NCI-H187 treated with DMSO at 0.1 percent for 48 hours (cell line): ENCODE measurements around the gene RNF115.
"Not testable (repeated sequence)": the region's sequence is repeated elsewhere in the genome, so short reads cannot be mapped to it uniquely, and the experiment has no call there.

ENCODE experiments used
- DNase-seq: peaks from one replicate; lab custom pipeline; 2025; lab: John Stamatoyannopoulos, UW

The RNF115 gene

DNA sequence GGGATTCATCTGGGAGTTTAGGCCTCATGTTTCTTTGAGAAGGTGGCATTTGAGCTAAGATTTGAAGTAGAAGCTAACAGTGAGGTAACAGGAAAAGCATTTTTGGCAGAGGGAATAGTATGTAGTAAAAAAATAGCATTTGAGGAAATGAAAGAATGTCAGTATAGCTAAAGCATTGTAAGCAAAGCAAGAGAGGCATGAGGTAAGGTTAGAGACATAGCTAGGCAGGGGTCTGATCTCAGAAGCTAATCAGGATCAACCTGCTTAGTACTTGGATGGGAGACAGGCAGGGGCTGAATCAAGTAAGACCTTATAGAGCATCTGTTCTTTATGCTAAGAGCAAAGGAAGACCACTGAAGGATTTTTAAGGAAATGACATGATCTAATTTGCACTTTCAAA, 4.1 kb upstream of the RNF115 start:
- DNase-seq = no peak

DNA sequence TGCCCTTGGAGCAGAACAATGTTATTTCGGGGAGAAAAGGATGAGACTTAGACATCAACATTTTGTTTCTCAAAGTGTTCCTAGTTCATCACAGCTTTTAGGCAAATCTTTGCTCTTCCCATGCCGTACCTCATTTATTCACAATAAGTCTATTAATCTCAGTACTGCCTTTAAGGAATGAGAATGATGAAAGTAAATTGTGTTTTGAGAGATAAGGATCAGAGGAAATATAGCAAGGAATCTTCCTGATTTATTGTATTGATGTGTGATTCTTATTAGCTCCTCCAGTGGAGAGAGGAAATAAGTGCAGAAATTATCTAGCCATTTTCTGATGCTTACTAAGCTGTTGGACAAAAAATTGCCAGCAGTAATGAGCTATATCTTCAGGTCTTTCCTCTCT, 2.1 kb upstream of the RNF115 start:
- DNase-seq = no peak

DNA sequence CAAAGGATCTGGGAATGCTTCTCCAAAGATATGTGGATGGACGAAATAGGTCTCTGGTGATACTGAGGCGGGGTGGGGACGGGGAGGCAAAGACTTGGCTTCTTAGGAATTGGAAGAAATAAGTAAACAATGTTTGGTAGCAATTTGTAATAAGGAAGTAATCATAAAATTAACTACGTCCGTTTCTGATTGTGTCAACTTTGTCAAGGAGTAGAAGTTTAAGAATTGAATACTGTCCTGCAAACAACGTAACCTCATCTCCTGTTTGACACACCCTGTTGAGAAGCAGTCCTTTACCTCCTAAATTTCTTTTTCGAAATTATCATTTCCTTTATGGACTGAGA, 576 bp upstream of the RNF115 start:
- no peak for DNase-seq

GRCh38 chr1:145822779-145823331, 1.0 kb downstream of the RNF115 start:
- not testable (repeated sequence) for DNase-seq

- DNase-seq = not testable (repeated sequence)
Measured at GRCh38 chr1:145818095-145818494, 5.8 kb downstream of the RNF115 start.

- not testable (repeated sequence) for DNase-seq
Measured at GRCh38 chr1:145812977-145813810, 10.7 kb downstream of the RNF115 start.

GRCh38 chr1:145806844-145807243, 17.1 kb downstream of the RNF115 start:
- DNase-seq = no peak

DNA sequence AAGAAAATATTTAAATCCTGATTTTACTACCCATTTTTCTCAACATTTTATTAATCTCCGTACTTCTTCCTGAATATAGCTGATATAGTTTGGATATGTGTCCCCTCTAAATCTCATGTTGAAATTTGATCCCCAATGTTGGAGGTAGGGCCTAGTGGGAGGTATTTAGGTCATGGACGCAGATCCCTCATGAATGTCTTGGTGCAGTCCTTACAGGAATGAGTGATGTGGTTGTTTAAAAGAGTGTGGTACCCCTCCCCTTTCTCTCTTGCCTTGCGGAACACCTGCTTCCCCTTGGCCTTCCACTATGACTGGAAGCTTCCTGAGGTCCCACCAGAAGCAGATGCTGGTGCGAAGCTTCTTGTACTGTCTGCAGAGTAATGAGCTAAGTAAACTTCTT, 17.5 kb downstream of the RNF115 start:
- DNase-seq = no peak

- no peak for DNase-seq
Measured at GRCh38 chr1:145805057-145805456, 18.8 kb downstream of the RNF115 start.

GRCh38 chr1:145804235-145805045, 19.5 kb downstream of the RNF115 start:
- no peak for DNase-seq

GRCh38 chr1:145799806-145800205, 24.1 kb downstream of the RNF115 start:
- DNase-seq = no peak

DNA sequence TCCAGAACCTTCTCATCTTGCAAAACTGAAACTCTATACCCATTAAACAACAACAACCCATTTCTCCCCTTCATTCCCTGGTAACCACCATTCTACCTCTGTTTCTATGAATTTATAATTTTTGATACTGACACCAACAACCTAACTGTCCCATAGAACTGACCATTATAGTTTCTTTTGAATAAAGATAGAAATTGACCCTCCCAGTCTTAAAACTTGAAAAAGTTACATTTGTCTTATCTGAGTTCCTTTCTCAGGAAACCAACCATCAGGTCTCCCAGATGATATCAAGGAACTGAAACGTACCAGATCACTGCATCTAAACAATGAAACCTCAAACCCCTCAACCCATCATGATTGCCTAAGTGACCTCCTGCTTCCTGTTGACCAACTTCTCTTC, 27.1 kb downstream of the RNF115 start:
- no peak for DNase-seq

DNA sequence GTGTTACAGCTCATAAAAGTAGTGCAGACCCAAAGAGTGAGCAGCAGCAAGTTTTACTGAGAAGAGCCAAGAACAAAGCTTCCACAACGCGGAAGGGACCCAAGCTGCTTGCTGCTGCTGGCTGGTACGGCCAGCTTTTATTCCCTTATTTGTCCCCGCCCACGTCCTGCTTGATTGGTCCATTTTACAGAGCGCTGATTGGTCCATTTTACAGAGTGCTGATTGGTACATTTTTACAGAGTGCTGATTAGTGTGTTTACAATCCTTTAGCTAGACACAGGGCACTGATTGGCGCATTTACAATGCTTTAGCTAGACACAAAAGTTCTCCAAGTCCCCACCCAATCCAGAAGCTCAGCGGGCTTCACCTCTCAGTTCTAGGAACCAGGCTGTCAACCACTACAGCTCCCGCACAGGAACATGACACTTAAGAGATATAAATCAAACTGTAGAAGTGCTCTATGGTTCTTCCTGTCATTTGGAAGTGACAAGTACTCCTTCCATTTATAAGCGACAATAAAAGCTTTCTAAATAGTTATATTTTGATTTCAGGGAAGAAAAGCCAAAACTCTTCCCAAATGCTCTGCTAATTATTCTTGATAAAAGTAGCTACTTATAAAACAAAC, 28.5 kb downstream of the RNF115 start:
- no peak for DNase-seq

GRCh38 chr1:145792484-145792883, 31.4 kb downstream of the RNF115 start:
- DNase-seq = no peak

- not testable (repeated sequence) for DNase-seq
Measured at GRCh38 chr1:145791860-145792259, 32.0 kb downstream of the RNF115 start.

DNA sequence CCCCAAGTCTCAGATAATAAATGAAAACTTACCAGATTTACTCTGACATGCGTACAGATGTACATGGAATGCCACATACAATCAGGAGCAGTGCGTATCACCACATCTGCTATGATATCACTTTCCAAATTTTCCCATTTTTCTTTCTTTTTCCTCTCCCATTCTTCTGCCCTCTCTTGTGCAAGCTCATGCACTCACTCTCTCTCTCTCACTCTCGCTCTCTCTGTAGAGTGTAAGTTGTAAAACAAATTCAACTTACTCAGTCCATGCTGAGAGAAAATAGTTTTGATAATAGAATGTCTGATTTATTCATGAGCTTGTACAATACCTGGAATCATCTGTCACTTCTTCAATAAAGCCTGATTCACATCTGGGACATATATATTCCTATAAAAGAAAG, 35.3 kb downstream of the RNF115 start:
- no peak for DNase-seq

GRCh38 chr1:145786271-145786670, 37.6 kb downstream of the RNF115 start:
- DNase-seq = no peak

DNA sequence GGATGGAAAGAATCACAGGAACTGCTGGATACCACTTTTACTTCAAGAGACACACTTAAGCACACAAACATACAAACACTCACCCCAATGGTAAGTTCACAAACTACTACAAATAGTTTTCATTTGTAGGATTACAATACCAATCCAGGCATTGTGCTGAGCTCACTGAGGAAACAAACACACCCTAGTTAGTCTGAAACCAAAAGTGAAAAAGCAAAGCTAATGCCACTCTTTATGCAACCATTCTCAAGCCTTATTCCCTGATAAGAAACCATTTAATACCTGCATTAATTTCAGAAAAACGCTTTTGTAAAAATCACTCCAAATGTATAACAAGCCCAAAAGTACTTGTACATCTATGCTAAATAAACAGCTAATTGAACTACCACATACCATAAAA, 38.3 kb downstream of the RNF115 start:
- DNase-seq = no peak

GRCh38 chr1:145784409-145784808, 39.5 kb downstream of the RNF115 start:
- no peak for DNase-seq

DNA sequence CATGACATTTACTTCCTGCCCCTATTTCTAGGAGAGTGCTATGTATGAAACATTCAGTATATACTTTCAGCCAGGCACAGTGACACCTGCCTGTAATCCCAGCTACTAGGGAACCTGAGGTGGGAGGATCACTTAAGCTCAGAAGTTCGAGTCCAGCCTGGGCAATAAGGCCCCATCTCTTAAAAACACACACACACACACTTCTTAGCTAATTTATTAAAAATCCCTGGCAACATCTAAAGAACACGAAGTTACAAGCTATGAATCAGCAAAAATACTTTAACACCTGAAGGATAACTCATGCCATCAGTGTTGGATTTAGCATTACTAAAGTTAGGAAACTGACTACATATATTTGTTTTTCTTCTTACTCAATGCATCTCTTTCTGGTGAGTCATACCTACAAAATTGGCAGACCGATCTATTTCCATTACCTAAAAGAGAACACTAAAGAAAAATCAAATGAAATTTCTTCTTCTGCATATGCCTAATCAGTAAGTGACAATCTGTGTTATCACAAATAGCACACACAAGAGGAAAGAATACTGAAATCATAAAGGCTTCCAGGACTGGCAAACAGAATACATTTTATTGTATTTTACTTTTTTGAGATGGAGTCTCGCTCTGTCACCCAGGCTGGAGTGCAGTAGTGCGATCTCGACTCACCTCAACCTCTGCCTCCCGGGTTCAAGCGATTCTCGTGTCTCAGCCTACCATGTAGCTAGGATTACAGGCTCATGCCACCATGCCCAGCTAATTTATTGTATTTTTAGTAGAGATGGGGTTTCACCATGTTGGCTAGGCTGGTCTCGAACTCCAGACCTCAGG, 41.4 kb downstream of the RNF115 start:
- DNase-seq = no peak

DNA sequence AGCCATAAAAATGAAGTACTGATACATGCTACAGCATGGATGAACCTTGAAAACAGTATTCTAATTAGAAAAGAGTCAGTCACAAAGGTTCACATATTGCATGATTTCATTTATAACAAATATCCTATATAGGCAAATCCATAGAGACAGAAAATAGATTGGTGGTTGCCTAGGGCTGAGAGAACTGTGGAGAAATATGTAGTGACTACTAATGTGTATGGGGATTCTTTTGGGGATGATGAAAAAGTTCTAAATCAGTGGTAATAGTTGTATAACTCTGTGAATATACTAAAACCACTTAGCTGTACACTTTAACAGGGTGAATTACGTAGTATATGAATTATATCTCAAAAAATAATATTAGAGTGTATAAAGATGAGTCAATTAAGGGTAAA, 45.8 kb downstream of the RNF115 start:
- DNase-seq = no peak
